ENCODE data around the gene TMX4. TPM values are rescaled to one million over a fixed set of nuclear protein-coding genes. Genes with fewer than 3 reads are reported as not detected.

The TMX4 gene
- total RNA-seq, 1 donor from 2014 or later: 91.1 TPM

DNA sequence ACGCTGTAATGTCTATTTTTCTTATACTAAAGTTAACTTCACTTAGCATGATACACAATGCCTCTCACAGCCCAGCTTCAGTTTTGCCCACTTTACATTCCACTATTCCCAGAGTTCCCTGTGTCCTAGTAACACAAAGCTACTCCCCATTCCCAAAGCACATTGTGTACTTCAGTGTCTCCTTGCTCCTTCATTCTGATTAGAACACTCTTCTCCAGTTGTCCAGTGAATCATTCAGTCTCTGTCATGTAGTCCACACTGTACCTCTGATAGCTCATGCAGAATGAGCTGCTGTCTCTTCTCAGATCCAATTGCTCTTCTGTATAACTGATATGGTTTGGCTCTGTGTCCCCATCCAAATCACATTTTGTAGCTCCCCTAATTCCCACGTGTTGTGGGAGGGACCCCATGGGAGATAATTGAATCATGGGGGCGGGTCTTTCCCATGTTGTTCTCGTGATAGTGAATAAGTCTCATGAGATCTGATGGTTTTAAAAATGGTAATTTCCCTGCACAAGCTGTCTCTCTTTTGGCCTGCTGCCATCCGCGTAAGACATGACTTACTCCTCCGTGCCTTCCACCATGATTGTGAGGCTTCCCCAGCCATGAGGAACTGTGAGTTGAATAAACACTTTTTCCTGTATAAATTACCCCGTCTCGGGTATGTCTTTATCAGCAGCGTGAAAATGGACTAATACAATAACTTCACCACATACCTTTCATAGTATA is 2.1 kb upstream of the TMX4 start:
- DNase-seq (ENCODE audit: low spot score): no peak
- intact Hi-C loops (cut with DNase I): no loop called here

DNA sequence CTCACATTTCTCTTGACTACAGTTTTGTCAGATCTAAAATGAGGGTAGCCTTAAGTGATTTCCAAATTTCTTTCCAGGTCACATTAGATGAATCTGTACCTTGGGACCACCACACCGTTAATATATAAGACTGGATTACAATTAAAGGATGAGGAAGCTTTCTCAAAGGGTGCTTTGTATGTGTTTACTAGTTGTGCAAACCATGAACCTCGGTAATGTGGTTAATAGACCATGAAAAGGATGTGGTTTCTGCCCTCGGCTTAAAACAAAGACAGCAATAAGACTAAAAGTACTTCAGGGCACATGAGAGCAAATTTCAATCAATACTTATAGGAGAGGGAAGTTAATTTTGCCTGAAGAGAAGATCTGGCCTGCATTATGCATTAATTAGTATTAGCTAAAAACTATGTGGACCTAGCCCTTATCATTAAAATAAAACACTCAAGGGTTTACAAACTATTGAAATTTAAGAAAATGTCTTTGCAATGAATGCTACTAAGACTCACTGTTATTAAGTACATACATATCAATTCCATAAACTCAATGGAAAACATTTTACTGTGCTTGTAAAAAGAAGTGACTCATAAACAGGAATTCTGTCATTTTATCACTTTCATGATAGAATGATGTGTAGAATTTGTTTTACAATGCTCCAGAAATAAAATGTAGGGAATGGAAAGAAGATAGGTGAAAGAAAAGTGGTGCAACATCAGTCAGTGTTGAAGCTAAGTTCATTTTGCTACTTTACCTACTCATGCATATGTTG is 936 bp upstream of the TMX4 start:
- DNase-seq (ENCODE audit: low spot score): no peak
- intact Hi-C loops (cut with DNase I): no loop called here

DNA sequence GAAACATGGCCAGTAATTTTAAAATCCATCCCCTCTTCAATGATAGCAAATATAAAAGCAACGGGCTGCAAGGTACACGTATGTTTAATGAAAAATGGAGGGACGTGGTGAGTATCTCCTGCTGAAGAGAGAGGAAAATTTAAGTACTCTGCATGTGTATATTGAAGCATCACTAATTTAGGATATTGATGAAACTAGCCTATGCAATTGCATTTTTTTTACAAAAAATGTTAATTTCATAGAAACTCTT is 362 bp upstream of the TMX4 start:
- intact Hi-C loops (cut with DNase I): no loop called here
- no peak for DNase-seq (ENCODE audit: low spot score)

DNA sequence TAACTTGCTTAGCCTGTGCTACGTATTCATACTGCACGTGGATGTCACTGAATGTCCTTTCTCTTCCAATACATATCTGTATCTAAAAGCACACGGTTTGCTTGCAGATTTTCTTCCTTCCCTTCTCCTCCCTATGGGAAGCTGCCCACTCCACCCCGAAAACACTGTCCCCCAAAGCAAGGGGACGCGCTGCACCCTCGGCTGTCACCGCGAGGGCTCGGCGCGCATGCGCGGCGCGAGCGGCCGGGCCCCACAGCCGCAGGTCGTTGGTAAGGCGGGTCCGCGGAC is 659 bp downstream of the TMX4 start:
- DNase-seq (ENCODE audit: low spot score): no peak
- intact Hi-C loops (cut with DNase I): no loop called here

DNA sequence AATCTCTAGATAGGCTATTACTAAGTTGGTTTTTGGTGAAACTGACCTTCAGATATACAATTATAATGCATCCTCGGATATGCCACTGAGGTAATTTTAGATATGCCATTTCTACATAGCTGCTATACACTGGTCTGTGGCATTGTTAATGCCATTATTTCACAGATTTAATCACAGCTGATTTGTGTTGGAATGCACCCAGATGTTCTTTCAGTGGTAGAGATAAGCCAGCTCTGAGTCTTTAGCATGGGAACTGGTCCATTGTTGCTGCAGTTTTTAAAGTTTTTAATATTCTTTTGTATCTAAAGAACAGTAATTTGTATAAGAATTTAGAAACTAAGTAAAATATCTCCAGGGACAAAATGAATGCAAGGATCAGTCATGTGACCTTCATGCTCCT is 6.8 kb downstream of the TMX4 start:
- DNase-seq (ENCODE audit: low spot score): no peak
- intact Hi-C loops (cut with DNase I): no loop called here

DNA sequence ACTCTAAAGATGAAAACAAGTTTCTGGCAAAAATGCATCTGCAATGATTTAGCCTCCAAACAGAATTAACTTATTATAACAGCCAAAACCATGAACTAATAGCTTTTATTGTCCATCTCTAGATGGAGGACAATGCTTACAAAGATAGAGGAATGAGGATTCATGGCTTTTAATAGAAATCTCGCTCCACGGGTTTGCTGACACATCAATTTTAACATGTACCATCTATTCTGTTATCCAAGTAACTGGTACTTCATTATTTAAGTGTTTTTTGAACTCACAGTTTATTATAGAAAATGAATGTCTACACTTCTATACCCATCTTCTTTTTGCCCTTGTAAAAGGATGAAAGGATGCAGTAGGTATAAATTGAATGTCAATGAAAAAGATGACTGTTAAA is 10.8 kb downstream of the TMX4 start:
- intact Hi-C loops (cut with DNase I): no loop called here

DNA sequence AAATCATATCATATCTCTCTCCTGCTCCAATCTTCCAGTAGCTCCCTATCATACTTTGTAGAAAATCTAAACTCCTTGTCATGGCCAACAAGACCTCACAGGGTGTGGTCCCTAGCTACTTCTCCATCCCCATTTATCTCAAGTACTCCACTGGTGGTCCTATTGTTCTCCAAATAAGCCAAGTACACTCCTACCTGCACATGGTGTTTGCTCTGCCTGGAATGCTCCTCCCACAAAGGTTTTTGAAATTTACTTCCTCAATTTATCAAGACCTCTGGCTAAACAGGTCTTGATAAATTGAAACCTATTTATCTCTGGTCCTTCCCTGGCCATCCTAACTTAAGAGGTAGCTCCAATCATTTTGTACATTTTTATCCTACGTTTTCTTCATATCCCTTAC is 12.1 kb downstream of the TMX4 start:
- no peak for DNase-seq (ENCODE audit: low spot score)
- intact Hi-C loops (cut with DNase I): no loop called here

More for the DNA sequence above, 10.8 kb downstream of the TMX4 start:
- no peak for DNase-seq (ENCODE audit: low spot score)

DNA sequence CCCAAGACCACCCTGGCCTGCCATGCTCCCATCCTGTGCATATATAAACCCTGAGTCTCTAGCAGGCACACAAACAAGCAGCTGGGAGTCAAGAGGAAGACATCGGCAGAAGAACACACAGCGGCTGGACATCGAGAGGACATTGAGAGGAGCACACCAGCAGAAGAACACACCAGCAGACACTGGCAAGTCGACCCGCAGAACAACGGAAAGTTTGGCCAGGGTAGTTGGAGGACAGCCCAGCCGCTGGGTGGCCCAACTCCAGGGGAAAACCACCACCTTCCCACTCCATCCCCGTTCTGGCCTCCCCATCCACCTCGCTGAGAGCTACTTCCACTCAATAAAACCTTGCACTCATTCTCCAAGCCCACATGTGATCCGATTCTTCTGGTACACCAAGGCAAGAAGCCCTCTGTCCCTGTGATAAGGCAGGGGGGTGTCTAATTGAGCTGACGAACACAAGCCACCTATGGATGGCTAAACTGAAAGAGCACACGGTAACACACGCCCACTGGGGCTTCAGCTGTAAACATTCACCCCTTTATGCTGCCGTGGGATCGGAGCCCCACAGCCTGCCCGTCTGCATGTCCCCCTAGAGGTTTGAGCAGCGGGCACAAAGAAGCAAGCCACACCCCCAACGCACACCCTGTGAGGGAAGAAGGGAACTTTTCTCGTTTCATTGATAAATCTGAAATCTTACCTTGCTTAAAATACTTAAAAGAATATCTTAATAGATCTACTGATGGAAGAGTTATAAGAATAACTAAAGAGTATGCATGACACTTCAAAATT is 13.8 kb downstream of the TMX4 start:
- intact Hi-C loops (cut with DNase I): no loop called here
- DNase-seq (ENCODE audit: low spot score): no peak

DNA sequence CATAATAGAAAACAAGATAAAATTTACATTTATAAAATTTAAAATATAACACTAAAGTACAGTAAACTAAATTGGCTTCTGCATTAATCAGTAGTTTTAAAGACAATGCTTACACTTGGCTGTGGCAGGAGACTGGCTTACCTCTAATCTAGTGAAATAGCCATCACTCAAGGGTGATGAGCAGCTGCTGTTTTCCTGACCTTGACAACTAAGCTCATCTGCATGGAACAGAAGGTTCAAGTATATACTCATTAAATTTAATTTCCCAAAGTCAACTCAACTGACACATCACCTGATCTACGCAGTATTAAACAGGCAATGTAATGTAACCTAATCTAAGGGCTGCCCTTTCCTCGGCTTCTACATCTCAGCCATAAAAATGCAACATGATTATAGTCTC is 14.5 kb downstream of the TMX4 start:
- no peak for DNase-seq (ENCODE audit: low spot score)
- intact Hi-C loops (cut with DNase I): no loop called here

DNA sequence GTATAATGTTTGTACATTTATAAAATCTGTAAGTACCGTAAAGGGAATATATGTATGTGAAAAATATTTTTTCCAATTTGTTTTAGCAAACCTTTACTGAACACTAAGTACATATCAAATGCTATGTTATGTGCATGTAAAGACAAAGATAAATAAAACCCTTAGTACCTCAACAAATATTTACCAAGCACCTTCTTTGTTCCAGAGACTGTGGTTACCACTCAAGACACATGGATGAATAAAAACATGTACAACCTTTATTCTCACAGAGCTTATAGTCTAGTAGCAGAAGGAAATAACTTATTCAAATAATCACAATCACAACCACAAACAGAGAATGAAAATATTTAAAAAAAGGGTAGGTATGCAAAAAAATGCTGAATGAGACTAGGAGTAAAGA is 17.5 kb downstream of the TMX4 start:
- intact Hi-C loops (cut with DNase I): no loop called here
- DNase-seq (ENCODE audit: low spot score): no peak

DNA sequence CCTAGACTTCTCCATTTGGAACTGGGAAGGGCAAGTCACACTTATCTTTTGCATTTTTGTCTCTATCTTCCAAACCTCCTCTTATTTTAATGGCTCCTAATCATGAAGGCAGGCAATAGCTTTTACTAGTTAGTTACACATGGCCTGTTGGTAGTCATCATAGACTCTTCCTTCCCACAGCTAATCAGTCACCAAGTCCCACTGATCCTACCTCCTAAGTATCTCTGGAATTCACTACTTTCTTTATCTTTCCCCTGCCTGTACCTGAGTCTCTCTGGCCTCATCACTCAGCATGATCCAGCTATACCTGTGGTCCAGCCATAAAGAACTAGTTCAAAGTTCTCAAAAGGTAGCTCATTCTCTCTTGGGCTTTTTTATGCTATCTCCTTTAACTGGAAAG is 18.8 kb downstream of the TMX4 start:
- intact Hi-C loops (cut with DNase I): no loop called here
- no peak for DNase-seq (ENCODE audit: low spot score)

DNA sequence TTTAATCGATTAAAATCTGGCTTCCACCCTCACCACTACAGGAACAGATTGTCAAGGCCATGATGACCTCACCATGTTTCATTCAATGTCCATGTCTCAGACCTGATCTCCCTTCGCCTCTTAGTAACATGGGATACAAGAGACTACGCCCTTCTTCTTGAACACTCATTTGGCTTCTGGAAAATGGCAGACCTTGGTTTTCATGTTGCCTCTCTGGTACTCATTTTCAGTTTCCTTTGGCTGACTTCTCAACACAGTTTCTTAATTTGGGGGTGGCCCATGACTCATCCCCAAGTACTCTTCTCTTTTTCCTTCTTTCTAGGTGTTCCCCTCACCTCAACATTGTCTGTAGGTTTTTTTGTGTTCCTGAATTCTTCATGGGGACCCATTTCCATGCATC is 22.7 kb downstream of the TMX4 start:
- intact Hi-C loops (cut with DNase I): no loop called here
- no peak for DNase-seq (ENCODE audit: low spot score)

DNA sequence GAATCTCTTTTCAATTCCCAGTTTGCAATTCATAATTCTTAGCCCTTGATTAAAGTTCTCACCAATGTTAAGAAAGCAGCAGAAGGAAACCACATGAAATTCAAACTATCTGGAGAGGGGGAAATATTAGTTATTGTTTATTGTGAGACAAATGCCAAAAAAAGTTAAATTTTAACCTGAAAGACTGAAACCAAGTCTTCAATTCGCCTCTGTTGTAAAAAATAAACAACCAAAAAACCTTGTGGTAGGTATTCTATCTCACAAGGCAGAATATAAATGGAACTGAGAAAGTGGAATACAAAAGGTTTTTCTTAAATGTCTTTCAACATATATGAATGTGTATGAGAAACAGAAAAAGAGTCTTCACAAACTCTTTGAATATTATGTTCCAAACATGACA is 24.8 kb downstream of the TMX4 start:
- DNase-seq (ENCODE audit: low spot score): no peak
- intact Hi-C loops (cut with DNase I): no loop called here

DNA sequence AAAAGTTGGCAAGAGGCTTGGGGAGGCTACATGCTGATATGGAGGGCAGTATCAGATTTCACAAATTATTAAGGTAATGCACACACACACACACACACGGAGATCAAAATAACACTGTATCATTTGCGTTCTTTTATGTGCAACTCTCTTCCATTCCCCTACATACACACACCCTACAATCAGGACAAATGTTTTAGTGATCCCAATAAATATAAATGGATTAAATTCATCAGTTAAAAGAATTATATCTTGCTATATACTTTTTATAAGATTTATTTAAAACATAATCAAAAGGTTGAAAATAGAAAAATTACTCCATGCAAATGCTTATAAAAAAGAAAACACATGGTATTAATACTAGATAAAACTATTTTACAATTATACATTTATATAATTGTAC is 25.9 kb downstream of the TMX4 start:
- intact Hi-C loops (cut with DNase I): no loop called here
- DNase-seq (ENCODE audit: low spot score): no peak

DNA sequence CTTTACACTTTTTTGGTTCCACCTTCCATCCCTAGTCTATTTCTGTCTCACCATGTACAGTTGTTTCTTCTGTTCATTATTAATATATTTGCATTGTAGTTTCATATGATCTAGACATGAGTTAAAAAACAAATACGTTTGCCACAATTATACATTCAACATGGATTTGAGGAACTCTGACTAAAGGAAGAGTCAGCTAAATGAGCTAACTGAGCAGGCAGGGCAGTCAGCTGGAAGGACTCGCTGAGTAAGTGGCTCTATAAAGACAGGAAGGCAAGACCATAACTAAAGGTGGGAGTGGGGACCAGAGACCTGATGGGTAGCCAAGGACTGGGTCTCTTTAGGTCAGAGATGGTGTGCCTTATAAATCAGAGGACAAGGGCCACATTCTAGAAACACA is 26.3 kb downstream of the TMX4 start:
- DNase-seq (ENCODE audit: low spot score): no peak
- intact Hi-C loops (cut with DNase I): no loop called here

DNA sequence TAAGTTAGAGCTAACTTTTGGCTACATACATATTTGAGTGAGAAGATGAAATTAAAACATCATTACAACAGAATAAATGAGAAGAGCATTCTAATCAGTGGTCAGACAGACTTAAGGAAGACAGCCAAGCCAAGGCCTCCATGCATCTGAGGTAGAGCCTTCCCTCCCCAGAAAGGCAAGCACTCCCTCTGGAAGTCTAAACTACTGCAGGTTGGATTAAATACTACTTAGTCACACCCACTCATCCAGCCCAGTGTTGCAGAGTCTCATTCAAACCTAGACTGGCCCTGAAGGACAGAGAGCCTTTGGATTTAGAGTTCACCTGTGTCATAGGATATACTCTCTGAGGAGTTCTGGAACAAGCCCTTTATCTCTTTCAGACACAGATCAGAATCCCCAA is 29.2 kb downstream of the TMX4 start:
- no peak for DNase-seq (ENCODE audit: low spot score)
- intact Hi-C loops (cut with DNase I): no loop called here

DNA sequence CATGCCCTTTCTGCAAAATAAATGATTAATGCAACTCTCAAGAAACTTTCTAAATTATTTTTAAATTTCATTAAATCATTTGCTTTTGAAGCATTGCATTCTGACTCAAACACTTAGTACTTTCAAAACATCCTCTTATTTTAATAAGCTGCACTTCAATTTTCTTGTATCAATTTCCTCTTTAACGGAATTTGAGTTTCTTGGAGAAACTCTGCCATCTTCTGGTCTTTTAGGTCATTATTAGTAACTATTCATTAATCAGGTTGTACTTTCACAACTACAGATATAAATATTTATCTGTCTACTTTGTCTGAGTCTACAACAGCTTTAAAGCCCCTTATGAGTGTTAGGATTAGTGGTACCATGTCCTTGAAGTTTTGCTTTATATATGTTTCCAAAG is 30.2 kb downstream of the TMX4 start:
- DNase-seq (ENCODE audit: low spot score): no peak
- intact Hi-C loops (cut with DNase I): no loop called here

DNA sequence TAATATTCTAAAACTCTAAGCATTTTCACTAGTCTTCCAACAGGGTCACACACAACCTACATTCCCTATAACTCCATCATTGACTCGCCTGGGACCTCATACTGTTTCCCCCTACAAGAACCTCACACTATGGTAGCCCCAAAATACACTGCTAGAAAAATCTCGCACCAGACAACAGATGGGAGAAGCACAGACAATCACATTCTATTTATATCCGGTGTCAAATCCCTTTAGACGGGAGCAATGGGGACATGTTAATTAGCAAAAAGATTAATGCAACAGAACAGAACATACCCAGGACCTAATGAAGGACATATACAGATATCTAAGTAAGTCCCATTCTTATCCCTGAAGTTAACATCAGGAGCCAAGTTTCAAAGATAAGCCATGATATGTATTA is 33.6 kb downstream of the TMX4 start:
- no peak for DNase-seq (ENCODE audit: low spot score)
- intact Hi-C loops (cut with DNase I): no loop called here

DNA sequence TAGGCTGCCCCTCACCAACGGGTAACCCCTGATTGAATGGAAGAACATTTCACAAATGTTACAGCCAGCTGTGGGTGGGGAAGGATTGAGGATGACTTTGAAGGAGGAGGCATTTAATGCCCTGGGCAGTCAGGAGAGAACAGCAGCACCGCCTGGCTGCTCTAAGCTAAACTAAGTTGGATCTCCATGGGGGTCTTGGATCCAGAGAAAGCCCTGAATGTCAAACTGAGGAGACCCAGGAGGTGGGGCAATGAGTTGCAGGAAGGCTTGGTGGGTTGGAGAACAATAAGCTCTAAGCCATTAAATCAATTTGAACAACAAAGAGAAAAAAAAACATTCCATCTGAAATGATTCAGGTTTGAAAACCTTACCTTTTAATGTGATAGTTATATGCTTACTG is 35.4 kb downstream of the TMX4 start:
- intact Hi-C loops (cut with DNase I): no loop called here
- DNase-seq (ENCODE audit: low spot score): no peak

DNA sequence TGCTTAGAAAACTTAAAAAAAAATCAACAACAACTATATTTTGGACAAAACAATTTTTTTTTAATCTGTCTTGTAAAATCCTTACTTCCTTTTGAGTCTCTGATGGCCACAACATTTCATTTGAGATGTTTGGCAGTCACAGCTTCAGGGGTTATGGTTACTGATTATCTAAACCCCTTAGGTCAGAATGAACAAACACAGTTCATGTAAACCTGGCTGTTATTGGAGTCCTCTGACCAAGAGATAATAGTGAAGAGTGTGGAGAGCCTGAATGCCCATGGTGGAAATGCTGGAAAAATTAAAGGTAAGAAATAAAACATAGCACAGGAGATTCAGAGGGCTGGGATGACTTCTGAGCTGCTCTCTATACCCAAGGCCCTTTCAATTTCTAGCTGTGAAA is 38.2 kb downstream of the TMX4 start:
- intact Hi-C loops (cut with DNase I): no loop called here
- no peak for DNase-seq (ENCODE audit: low spot score)

DNA sequence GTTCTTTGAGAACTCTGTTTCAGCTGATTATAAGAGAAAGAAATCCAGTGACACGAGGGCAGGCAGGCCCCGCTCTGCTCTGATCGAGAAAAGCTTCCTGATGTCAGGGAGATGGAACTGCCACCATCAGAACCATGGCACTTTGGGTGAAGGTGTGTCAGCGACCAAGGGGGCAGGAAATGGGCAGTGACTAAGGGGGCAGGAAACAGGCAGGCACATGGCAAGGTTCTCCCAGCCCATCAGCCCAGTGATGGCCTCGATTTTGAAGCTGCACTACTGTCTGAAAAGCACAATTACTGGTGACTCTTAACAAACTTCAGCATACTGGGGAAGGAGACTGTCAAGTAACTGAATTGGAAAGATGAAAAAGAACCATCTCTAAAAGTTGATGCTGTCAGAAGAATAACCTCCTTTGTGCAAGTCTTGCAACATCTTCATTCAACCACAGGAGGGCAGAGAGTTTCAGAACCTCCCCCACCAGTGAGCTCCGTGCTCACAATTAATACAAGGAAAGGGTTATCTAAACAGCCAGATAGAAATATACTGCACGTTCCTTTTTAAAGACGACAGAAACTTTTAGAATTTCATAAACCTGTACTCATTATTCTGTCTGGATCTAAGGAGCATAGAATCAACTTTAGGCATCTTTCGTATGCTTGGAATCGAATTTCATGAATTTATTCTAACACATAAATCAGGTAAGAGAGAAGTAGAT is 39.1 kb downstream of the TMX4 start:
- intact Hi-C loops (cut with DNase I): no loop called here
- no peak for DNase-seq (ENCODE audit: low spot score)

All from cardiac septum (tissue), 1 donor.